DMS53 treated with DMSO at 0.1 percent for 48 hours (cell line): ENCODE measurements around the gene CD81.

Experiments used
- DNase-seq: peaks from one replicate; lab custom pipeline; 2025; ENCODE audit not compliant: unreplicated experiment; lab: John Stamatoyannopoulos, UW

The CD81 gene

GRCh38 chr11:2374456-2375201, 2.5 kb upstream of the CD81 start:
- no peak for DNase-seq

- DNase-seq = no peak
Observed at GRCh38 chr11:2375341-2375853, 1.7 kb upstream of the CD81 start.

GRCh38 chr11:2375964-2376551, 1.1 kb upstream of the CD81 start:
- no peak for DNase-seq

GRCh38 chr11:2377511-2378443, 667 bp downstream of the CD81 start:
- DNase-seq = no peak

GRCh38 chr11:2378527-2379210, 1.6 kb downstream of the CD81 start:
- DNase-seq = no peak

- no peak for DNase-seq
Observed at GRCh38 chr11:2379466-2380174, 2.5 kb downstream of the CD81 start.

GRCh38 chr11:2380396-2380795, 3.3 kb downstream of the CD81 start:
- no peak for DNase-seq

GRCh38 chr11:2380807-2381350, 3.8 kb downstream of the CD81 start:
- no peak for DNase-seq

- DNase-seq = no peak
Observed at GRCh38 chr11:2381494-2382128, 4.5 kb downstream of the CD81 start.

- no peak for DNase-seq
Observed at GRCh38 chr11:2382129-2382517, 5.0 kb downstream of the CD81 start.

- no peak for DNase-seq
Observed at GRCh38 chr11:2382936-2383851, 6.1 kb downstream of the CD81 start.

GRCh38 chr11:2383852-2384804, 7.0 kb downstream of the CD81 start:
- no peak for DNase-seq

GRCh38 chr11:2385156-2386151, 8.3 kb downstream of the CD81 start:
- no peak for DNase-seq

- DNase-seq = no peak
Observed at GRCh38 chr11:2386591-2386990, 9.5 kb downstream of the CD81 start.

GRCh38 chr11:2387266-2387987, 10.3 kb downstream of the CD81 start:
- no peak for DNase-seq
